IMR-90 (cell line): ENCODE results near the gene ARPIN. TPM values are rescaled to one million over a fixed set of nuclear protein-coding genes. Genes with fewer than 3 reads are reported as not detected.
A peak's percentile ranks its signal among the peaks of the same experiment; 100 is the strongest.

Source experiments
- ATAC-seq: fragments of 200-7000 bp; cut with Tn5 transposase; 2 replicates; pipeline ENCODE4 v1.9.1; 2020; ENCODE audit warnings: low read depth, mild to moderate bottlenecking, moderate library complexity
- BruUV-seq: library from RNA; stranded (reverse); fragments of 400-500 nt; replicated peaks from 2 replicates; lab custom pipeline; 2021; lab: Mats Ljungman, UMichigan
- CTCF ChIA-PET: fragments of 300-600 bp; formaldehyde crosslinking; extraction: SDS; loops from one replicate; lab custom pipeline; 2021; ENCODE audit warnings: antibody characterized with exemption; lab: Yijun Ruan, JAX
- POLR2A ChIA-PET: fragments of 300-600 bp; sonication (Branson Sonifier 250); formaldehyde crosslinking; loops from one replicate; lab custom pipeline; 2022; ENCODE audit warnings: antibody characterized with exemption; ENCODE audit not compliant: unreplicated experiment; lab: Charles Lee
- DNase-seq: peaks from one replicate; pipeline ENCODE4 v3.0.0; 2013
- H2AFZ ChIP-seq: replicated peaks from 2 replicates; pipeline ENCODE3; 2013; ENCODE audit warnings: low read length, mild to moderate bottlenecking; ENCODE audit not compliant: poor library complexity
- H2AK5ac ChIP-seq: 2 replicates; pipeline ENCODE4 v1.6.1; 2013; ENCODE audit warnings: low read depth, low read length, inconsistent platforms
- H2AK9ac ChIP-seq: replicated peaks from 2 replicates; pipeline ENCODE3; 2013; ENCODE audit warnings: mild to moderate bottlenecking, low read depth, low read length, moderate library complexity; ENCODE audit not compliant: poor library complexity
- H2BK120ac ChIP-seq: 2 replicates; pipeline ENCODE4 v1.6.1; 2013; ENCODE audit warnings: low read depth, low read length, inconsistent platforms
- H2BK15ac ChIP-seq: 3 replicates; pipeline ENCODE4 v1.6.1; 2013; ENCODE audit warnings: low read depth, low read length, inconsistent platforms
- H2BK20ac ChIP-seq: 2 replicates; pipeline ENCODE4 v1.6.1; 2013; ENCODE audit warnings: low read depth, mild to moderate bottlenecking, inconsistent platforms, low read length, moderate library complexity
- H2BK5ac ChIP-seq: 2 replicates; pipeline ENCODE4 v1.6.1; 2013; ENCODE audit warnings: mild to moderate bottlenecking, low read depth, low read length, inconsistent platforms; ENCODE audit not compliant: poor library complexity, severe bottlenecking
- H3K14ac ChIP-seq: replicated peaks from 2 replicates; pipeline ENCODE4 v1.6.1; 2013; ENCODE audit warnings: low read depth, low read length, inconsistent platforms
- H3K18ac ChIP-seq: 2 replicates; pipeline ENCODE4 v1.6.1; 2013; ENCODE audit warnings: low read depth, low read length, control low read depth
- H3K23ac ChIP-seq: 2 replicates; pipeline ENCODE4 v1.6.1; 2013; ENCODE audit warnings: low read depth, low read length, inconsistent platforms
- H3K27ac ChIP-seq: 2 replicates; pipeline ENCODE4 v1.5.1; 2013; ENCODE audit warnings: mild to moderate bottlenecking, control low read depth, low read length; ENCODE audit not compliant: insufficient read depth
- H3K27me3 ChIP-seq: 2 replicates; pipeline ENCODE4 v1.6.1; 2013; ENCODE audit warnings: low read length; ENCODE audit not compliant: control insufficient read depth, insufficient read depth
- H3K36me3 ChIP-seq: 2 replicates; pipeline ENCODE4 v1.6.1; 2013; ENCODE audit warnings: low read length, mixed read lengths; ENCODE audit not compliant: control insufficient read depth, insufficient read depth
- H3K4ac ChIP-seq: 2 replicates; pipeline ENCODE4 v1.6.1; 2013; ENCODE audit warnings: low read depth, low read length, inconsistent platforms
- H3K4me1 ChIP-seq: 2 replicates; pipeline ENCODE4 v1.6.1; 2013; ENCODE audit warnings: low read length, mixed read lengths; ENCODE audit not compliant: control insufficient read depth, insufficient read depth
- H3K4me2 ChIP-seq: 2 replicates; pipeline ENCODE4 v1.6.1; 2013; ENCODE audit warnings: low read depth, mild to moderate bottlenecking, control low read depth, low read length, moderate library complexity
- H3K4me3 ChIP-seq: 2 replicates; pipeline ENCODE4 v1.5.1; 2013; ENCODE audit warnings: low read depth, mild to moderate bottlenecking, control low read depth, low read length, moderate library complexity; ENCODE audit not compliant: insufficient read depth
- H3K56ac ChIP-seq: 2 replicates; pipeline ENCODE4 v1.6.1; 2013; ENCODE audit warnings: low read length, inconsistent platforms; ENCODE audit not compliant: insufficient read depth; ENCODE audit errors: extremely low read depth
- H3K79me1 ChIP-seq, 2 experiments: 2 replicates each; pipeline ENCODE4 v1.6.1; 2013; ENCODE audit warnings: low read length in 2 of 2, inconsistent platforms in 1 of 2, low read depth in 1 of 2
- H3K9ac ChIP-seq: 2 replicates; pipeline ENCODE4 v1.6.1; 2013; ENCODE audit warnings: low read depth, low read length, control low read depth
- H3K9me1 ChIP-seq: 2 replicates; pipeline ENCODE4 v1.6.1; 2013; ENCODE audit warnings: low read length, inconsistent platforms; ENCODE audit not compliant: insufficient read depth
- H3K9me3 ChIP-seq: 2 replicates; pipeline ENCODE4 v1.6.1; 2013; ENCODE audit warnings: low read length; ENCODE audit not compliant: control insufficient read depth, insufficient read depth
- H4K20me1 ChIP-seq: 2 replicates; pipeline ENCODE4 v1.6.1; 2013; ENCODE audit warnings: low read length, inconsistent platforms; ENCODE audit not compliant: insufficient read depth
- H4K5ac ChIP-seq: 2 replicates; pipeline ENCODE4 v1.6.1; 2013; ENCODE audit warnings: mild to moderate bottlenecking, low read depth, low read length, control low read depth
- H4K8ac ChIP-seq, 2 experiments: 2 replicates each; pipeline ENCODE4 v1.6.1; 2013; ENCODE audit warnings: low read depth in 2 of 2, low read length in 2 of 2, control low read depth in 1 of 2, inconsistent platforms in 1 of 2
- H4K91ac ChIP-seq: 2 replicates; pipeline ENCODE4 v1.6.1; 2013; ENCODE audit warnings: low read depth, low read length, inconsistent platforms; ENCODE audit not compliant: insufficient read depth
- CEBPB ChIP-seq: IDR thresholded peaks from 2 replicates; pipeline ENCODE4 v1.6.1; 2012; ENCODE audit warnings: low read depth, low read length, improper control_type of control experiment
- MAFK ChIP-seq: IDR thresholded peaks from 2 replicates; pipeline ENCODE4 v1.6.1; 2012; ENCODE audit warnings: low read depth, low read length, improper control_type of control experiment
- MXI1 ChIP-seq: IDR thresholded peaks from 2 replicates; pipeline ENCODE4 v1.6.1; 2012; ENCODE audit warnings: low read depth, mild to moderate bottlenecking, low read length, moderate library complexity, borderline replicate concordance
- NFE2L2 ChIP-seq: fragments of 150-350 bp; IDR thresholded peaks from 2 replicates; pipeline ENCODE4 v1.6.1; 2016; ENCODE audit warnings: low read depth, mild to moderate bottlenecking, low read length
- RFX5 ChIP-seq: IDR thresholded peaks from 2 replicates; pipeline ENCODE4 v1.8.0; 2012; ENCODE audit warnings: low read depth, mild to moderate bottlenecking, low read length, moderate library complexity
- SMC3 ChIP-seq: fragments of 150-350 bp; IDR thresholded peaks from 2 replicates; pipeline ENCODE4 v1.6.1; 2016; ENCODE audit warnings: low read depth, mild to moderate bottlenecking, antibody characterized with exemption, low read length, moderate library complexity
- USF2 ChIP-seq: fragments of 150-350 bp; IDR thresholded peaks from 2 replicates; pipeline ENCODE4 v1.6.1; 2017; ENCODE audit warnings: mild to moderate bottlenecking, antibody characterized with exemption, low read length, low read depth
- WGBS, 2 experiments: methylation state at CpG; one replicate each; pipeline versions ENCODE4 v1.1.5 to v1.1.7; 2013; ENCODE audit warnings: missing lambda C conversion rate in 2 of 2; ENCODE audit not compliant: insufficient read length in 1 of 2; ENCODE audit errors: extremely low coverage in 2 of 2; 5-methylcytosine and 5-hydroxymethylcytosine counted together
- dilution Hi-C: fragments of 300-500 bp; cut with HindIII; formaldehyde crosslinking; loops from one replicate; pipeline ENCODE4 v1.14.3; 2018; ENCODE audit warnings: low sequenced_read_pairs; ENCODE audit not compliant: unreplicated experiment
- in situ Hi-C: fragments of 300-500 bp; cut with MboI; formaldehyde crosslinking; loops from 3 replicates; pipeline ENCODE4 v1.14.3; 2019; ENCODE audit warnings: low sequenced_read_pairs, inconsistent platforms, mixed read lengths
- intact Hi-C: fragments of 100-400 bp; cut with micrococcal nuclease; formaldehyde crosslinking; loops from 2 replicates; pipeline ENCODE4 v1.10.0; 2022
- polyA plus RNA-seq, 3 experiments: library from polyadenylated mRNA; depleted of rRNA; stranded (reverse); fragments of >200 nt; gene quantifications; 2 replicates each; pipeline ENCODE4 v1.2.3, GENCODE V29; 2012; ENCODE audit warnings: low replicate concordance in 1 of 3
- total RNA-seq: library from RNA; depleted of rRNA; stranded (reverse); fragments of >200 nt; gene quantifications from 2 replicates; pipeline ENCODE4 v1.2.3, GENCODE V29; 2012
- TF ChIP-seq, protein P1 (sequence below): fragments of 150-350 bp; IDR thresholded peaks from 2 replicates; pipeline ENCODE4 v1.6.1; 2016; ENCODE audit warnings: low read depth, mild to moderate bottlenecking, low read length, moderate library complexity, borderline replicate concordance

ARPIN gene
- total and polyA plus RNA-seq, 2 of the 4 experiments (the other 2 are of a cell fraction) = 3.9 to 8.8 TPM

GRCh38 chr15:89912145-89912673 is 543 bp downstream of the ARPIN start:
- peak overlapping the region; percentile 75 for H3K9ac ChIP-seq
- H3K4ac ChIP-seq = peak overlapping the region; percentile 28
- WGBS, 2 experiments = 0% methylated on average over 14 of the region's 36 CpGs; no CpG with 5 or more reads in 1 of the 2 experiments
- peak overlapping the region; percentile 70; the same call in 1 of the 2 replicates for H3K27ac ChIP-seq
- peak overlapping the region; percentile 43 to 99 for H4K8ac ChIP-seq
- H4K5ac ChIP-seq = peak overlapping the region; percentile 12; the same call in 1 of the 2 replicates
- peak overlapping the region; percentile 81 for H3K4me3 ChIP-seq
- H3K27me3 ChIP-seq = no peaks in the 10 kb centered on the region
- no peak for DNase-seq
- in situ Hi-C loops (no loop called here), dilution Hi-C loops (no loop called here), intact Hi-C loops (loop anchor here (5.0 kb wide), 1 partner anchor 160 kb away; no protein-coding TSS in a partner anchor)
- no peak overlapping the region for H2BK5ac ChIP-seq
- H2AK9ac ChIP-seq = peak overlapping the region; percentile 89
- H3K9me1 ChIP-seq = peaks cover 5% of the 10 kb centered on the region; the same call in 1 of the 2 replicates
- H3K18ac ChIP-seq = no peak overlapping the region
- H3K56ac ChIP-seq = peak overlapping the region; percentile 20; the same call in 1 of the 2 replicates
- peak overlapping the region; percentile 98 for H3K4me2 ChIP-seq
- H3K36me3 ChIP-seq = peaks cover 7% of the 10 kb centered on the region
- H2BK15ac ChIP-seq = no peak overlapping the region
- TF ChIP-seq SMC3 = no peak
- TF ChIP-seq CEBPB = no peak
- TF ChIP-seq RFX5 = no peak
- no peak for TF ChIP-seq MXI1
- no peak for TF ChIP-seq NFE2L2
- TF ChIP-seq, protein P1, sequence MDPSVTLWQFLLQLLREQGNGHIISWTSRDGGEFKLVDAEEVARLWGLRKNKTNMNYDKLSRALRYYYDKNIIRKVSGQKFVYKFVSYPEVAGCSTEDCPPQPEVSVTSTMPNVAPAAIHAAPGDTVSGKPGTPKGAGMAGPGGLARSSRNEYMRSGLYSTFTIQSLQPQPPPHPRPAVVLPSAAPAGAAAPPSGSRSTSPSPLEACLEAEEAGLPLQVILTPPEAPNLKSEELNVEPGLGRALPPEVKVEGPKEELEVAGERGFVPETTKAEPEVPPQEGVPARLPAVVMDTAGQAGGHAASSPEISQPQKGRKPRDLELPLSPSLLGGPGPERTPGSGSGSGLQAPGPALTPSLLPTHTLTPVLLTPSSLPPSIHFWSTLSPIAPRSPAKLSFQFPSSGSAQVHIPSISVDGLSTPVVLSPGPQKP = no peak
- no peak for TF ChIP-seq USF2
- TF ChIP-seq MAFK = no peak
- H3K23ac ChIP-seq = peak overlapping the region; percentile 20
- H3K14ac ChIP-seq = peak overlapping the region; percentile 1; the same call in 1 of the 2 replicates
- CTCF ChIA-PET = interaction anchor here (1.1 kb wide), 1 partner anchor 24 kb away, joined by 3 read pairs; no protein-coding TSS in a partner anchor
- peaks cover 2% of the 10 kb centered on the region; the same call in 1 of the 2 replicates for H3K4me1 ChIP-seq
- H4K20me1 ChIP-seq = no peaks in the 10 kb centered on the region
- H4K91ac ChIP-seq = no peak overlapping the region; the same call in 1 of the 2 replicates
- peak overlapping the region; percentile 40; the same call in 1 of the 2 replicates for H2AK5ac ChIP-seq
- no peak overlapping the region for H2BK20ac ChIP-seq
- ATAC-seq = peak; percentile 76
- peaks cover 3 to 11% of the 10 kb centered on the region in 2 experiments; a peak in 3 of 4 replicates for H3K79me1 ChIP-seq
- no peak overlapping the region for H2BK120ac ChIP-seq
- POLR2A ChIA-PET = interaction anchor here (0.6 to 1.0 kb wide), 2 partner anchors 14 to 90 kb away, joined by 3 to 4 read pairs; no protein-coding TSS in a partner anchor
- H2AFZ ChIP-seq = peak overlapping the region; percentile 91
- no TSS peak for BruUV-seq
- no peaks in the 10 kb centered on the region for H3K9me3 ChIP-seq
